GM11168 (cell line): ENCODE results near the gene ATXN7L1.

Experiments
- in situ Hi-C: fragments of 300-500 bp; cut with MboI; formaldehyde crosslinking; loops from one replicate; pipeline ENCODE4 v1.12.0; 2022; ENCODE audit warnings: low sequenced_read_pairs; ENCODE audit not compliant: unreplicated experiment

Gene ATXN7L1

GRCh38 chr7:105876091-105876963 is at the start of gene ATXN7L1:
Gene ATXN7L1 (minus strand): TSS chr7:105876599. CDS start chr7:105876558, 41 bp downstream.
- in situ Hi-C loops = no loop called here

DNA sequence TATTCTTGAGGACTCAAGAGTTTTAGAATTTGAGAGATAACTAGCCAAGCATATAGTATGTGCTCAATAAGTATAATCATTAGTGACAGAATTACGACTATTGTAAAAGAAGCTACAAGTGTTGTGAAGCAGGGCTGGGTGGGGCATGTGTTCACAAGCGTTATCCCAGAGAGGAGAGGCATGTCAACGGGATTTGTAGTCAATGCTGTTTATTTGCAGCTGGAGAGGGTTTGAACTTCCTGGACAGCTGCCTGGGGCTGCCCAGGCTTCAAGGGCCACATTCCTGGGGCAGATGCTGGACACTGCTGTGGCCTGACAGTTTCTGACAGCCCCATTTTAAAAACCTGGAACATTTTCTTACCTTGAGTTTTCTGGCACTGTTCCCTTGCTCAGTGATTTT is 49.7 kb upstream of the ATXN7L1 start:
- in situ Hi-C loops = no loop called here

DNA sequence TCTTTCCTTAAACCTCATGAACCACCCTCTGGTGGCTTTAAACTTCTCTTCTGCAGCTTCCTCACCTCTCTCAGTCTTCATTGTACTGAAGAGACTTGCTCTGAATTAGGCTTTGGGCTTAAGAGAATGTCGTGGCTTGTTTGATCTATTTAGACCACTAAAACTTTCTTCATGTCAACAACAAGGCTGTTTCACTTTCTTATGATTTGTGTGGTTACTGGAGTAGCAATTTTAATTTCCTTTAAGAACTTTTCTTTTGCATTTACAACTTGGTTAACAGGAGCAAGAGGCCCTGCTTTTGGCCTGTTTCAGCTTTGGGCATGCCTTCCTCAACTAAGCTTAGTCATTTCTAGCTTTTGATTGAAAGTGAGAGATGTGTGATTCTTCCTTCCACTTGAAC is 48.5 kb upstream of the ATXN7L1 start:
- in situ Hi-C loops = no loop called here

DNA sequence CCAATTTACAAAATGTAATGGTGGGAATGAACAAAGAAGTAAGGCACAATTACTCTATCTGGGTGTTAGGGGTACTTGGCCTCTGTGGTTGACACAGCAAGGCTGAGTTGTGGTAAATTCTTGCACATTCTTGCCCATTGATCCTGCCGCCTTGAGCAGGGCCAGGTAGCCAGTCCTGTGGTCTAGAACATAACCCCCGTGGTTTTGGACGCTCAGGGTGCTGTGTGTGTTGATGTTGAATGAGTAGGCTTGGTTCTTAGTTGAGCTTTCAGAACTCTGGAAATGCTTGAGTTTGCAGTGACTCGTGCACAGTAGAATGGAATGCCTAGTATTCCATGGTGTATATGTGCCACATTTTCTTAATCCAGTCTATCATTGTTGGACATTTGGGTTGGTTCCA is 44.4 kb upstream of the ATXN7L1 start:
- in situ Hi-C loops = no loop called here

GRCh38 chr7:105917659-105918058 is 41.3 kb upstream of the ATXN7L1 start:
- in situ Hi-C loops = loop anchor here (10.0 kb wide), 1 partner anchor 527 kb away; no protein-coding TSS in a partner anchor

GRCh38 chr7:105916603-105917002 is 40.2 kb upstream of the ATXN7L1 start:
- in situ Hi-C loops = loop anchor here (10.0 kb wide), 1 partner anchor 528 kb away; no protein-coding TSS in a partner anchor

GRCh38 chr7:105913947-105914346 is 37.5 kb upstream of the ATXN7L1 start:
- in situ Hi-C loops = loop anchor here (10.0 kb wide), 1 partner anchor 531 kb away; no protein-coding TSS in a partner anchor

DNA sequence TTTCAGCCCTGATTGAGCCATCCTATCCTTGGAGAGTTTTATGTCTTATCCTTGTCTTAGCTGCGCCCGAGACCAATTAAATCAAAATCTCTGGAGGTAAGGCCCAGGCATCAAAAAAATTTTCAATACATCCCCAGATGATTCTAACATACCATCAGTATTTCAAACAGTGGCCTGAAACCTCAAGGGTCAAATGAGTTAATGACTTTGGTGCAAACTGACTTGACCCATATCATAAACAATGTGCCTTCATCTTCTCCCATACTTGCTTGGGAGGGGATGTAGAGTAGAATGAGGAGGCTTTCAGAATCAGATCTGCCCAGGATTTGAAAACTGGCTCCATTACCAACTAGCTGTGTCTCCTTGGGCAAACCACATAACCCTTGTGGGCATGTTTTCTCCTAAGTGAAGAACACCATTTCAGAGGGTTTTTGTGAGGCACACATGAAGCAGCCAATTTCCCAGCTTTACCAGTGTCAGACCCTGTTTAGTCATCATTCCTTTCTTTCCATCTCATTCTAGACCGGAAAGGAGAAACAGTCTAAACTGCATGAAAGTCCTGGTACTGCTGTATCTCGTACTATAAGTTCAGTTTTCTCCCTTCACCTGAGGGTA is 35.7 kb upstream of the ATXN7L1 start:
- in situ Hi-C loops = loop anchor here (10.0 kb wide), 1 partner anchor 533 kb away; no protein-coding TSS in a partner anchor

DNA sequence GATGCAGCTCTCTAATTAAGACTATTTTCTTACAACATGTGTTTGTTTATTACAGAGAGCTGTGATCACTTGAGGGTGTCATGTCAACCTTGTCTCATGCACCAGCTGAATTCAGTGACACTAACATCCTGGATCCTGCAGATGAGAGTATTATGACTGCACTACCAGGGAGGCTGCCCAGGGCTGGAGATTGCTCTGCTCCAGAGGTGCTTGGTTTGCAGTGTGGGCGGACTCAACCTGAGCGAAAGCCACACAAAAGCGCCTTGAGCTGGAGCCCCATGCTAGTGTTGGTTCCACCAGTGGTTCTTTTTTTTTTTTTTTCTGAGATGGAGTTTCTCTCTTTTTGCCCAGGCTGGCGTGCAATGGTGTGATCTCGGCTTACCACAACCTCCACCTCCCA is 33.8 kb upstream of the ATXN7L1 start:
- in situ Hi-C loops = loop anchor here (10.0 kb wide), 1 partner anchor 535 kb away; no protein-coding TSS in a partner anchor

GRCh38 chr7:105909742-105910141 is 33.3 kb upstream of the ATXN7L1 start:
- in situ Hi-C loops = loop anchor here (10.0 kb wide), 1 partner anchor 535 kb away; no protein-coding TSS in a partner anchor

DNA sequence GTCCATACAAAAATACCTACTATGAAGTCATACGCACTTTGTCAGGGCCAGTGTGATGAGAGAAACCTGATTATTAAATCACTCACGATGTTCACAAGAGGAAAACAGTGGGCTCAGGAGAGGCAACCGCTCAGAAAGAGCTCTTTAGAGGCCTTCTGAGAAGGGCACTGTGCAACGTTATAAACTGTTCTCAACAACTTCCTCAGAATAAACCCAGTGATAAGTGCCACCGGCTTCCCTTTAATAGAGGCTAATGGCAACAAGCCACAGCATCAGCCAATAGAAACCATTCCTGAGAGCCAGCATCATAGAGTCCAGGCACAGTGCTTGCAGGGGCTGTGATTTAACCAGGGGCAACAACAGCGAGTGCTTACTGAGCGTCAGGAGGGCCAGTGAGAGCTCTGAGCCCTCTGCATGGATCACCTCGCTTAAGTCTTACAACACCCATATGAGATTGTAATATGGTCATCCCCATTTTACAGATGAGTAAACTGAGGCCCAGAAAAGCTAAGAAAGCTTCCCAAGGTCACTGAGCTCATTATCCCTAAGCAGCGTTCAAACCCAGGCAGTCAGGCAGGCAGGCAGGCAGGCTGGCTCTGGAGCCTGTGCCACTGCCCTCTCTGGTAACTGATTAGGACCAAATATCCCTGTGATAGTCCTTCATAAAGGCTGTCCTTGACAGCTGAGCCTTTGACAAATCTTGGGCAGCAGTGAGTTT is 30.9 kb upstream of the ATXN7L1 start:
- in situ Hi-C loops = no loop called here

DNA sequence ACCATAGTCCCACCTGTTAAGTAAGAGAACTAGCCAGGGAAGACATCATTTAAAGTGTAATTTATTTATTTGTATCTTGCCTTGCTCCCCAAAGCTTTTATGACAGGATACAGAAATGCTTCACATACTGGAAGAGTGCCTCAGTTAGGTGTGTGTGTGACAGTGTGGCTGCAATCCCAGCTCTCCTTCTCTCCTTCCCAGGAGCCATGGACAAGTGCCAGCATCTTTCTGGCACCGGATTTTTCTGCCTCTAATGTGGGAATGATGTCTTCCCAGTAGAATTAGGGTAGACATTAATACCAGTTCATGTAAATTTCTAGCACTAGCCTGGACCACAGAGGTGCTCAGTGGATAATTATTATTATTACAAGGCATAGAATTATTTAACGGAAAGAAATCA is 30.3 kb upstream of the ATXN7L1 start:
- in situ Hi-C loops = no loop called here

GRCh38 chr7:105905910-105906568 is 29.6 kb upstream of the ATXN7L1 start:
- in situ Hi-C loops = no loop called here

GRCh38 chr7:105905209-105905909 is 29.0 kb upstream of the ATXN7L1 start:
- in situ Hi-C loops = no loop called here

DNA sequence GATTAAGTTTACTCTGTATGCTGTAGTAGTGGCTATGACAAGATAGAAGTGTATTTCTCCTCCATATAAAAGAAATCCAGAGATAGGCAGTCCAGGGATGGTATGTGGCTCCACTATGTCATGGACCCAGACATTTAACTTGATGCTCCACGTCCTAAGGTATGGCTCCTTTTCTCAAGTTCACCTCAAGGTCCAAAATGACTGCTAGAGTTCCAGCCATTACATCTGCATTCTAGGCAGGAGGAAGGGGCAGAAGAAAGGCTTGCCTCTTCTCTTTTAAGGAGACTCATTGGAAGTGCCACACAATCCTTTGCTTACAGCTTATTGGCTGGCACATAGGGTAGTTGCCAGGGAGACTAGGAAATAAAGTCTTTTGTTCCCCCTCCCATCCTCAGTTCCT is 27.7 kb upstream of the ATXN7L1 start:
- in situ Hi-C loops = no loop called here

DNA sequence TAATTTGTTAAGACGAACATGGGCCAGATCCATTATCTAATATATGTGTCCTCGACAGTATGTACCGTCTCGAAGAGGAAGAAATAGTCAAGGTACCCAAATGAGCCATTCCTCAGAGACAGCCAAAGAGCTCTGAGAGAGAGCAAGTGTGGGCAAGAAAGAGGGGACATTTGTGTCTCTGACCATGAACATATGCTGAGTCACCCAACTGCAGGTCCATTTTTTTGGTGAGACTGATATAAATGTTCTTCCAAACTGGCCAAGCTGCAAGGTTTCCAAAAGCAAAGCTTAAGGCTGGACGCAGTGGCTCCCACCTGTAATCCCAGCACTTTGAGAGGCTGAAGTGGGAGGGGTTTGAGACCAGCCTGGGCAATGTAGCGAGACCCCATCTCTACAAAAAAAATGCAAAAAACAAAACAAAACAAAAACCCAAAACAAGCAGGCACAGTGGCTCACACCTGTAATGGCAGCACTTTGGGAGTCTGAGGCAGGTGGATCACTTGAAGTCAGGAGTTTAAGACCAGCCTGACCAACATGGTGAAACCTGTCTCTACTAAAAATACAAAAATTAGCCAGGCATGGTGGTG is 26.0 kb upstream of the ATXN7L1 start:
- in situ Hi-C loops = no loop called here

DNA sequence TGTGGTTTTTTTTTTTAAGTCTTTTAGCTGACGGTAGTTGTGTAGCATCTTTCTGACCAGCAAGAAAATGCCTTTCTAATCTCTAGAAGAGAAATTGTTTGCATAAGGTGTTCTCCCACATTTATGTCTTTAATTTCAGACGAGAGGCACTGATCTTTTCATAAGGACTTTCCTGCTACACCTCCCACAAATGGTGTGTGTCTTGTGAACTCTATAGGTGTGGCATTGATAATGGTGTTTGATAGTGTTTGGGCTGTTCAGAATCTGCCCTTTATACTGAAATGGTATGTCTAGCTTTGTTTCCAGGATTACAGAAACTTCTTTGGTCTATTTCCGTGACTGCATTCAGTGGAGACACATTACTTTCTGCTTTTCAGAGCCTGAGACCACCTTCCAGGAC is 21.6 kb upstream of the ATXN7L1 start:
- in situ Hi-C loops = no loop called here

GRCh38 chr7:105896407-105896911 is 20.1 kb upstream of the ATXN7L1 start:
- in situ Hi-C loops = no loop called here

DNA sequence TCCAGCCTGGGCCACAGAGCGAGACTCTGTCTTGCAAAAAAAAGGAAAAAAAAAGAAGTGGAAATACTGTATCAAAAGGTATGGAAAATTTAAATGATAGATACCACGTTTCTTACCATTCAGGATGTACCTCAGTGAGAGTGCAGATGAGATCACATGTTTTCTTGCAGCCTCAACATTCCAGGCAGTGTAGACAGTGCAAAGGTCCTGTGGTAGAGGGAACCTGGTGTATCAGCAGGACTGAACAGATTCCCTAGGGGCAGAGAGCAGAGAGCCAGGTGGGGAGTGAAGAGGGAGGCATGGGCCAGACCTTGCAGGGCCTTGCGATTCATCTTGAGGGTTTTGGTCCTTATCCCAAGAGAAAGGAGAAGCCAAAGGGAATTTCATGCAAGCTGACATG is 17.7 kb upstream of the ATXN7L1 start:
- in situ Hi-C loops = no loop called here
